Retinal pigment epithelial cell (primary cell): ENCODE data around the gene NRG3.
A peak's percentile ranks its signal among the peaks of the same experiment; 100 is the strongest.

ENCODE experiments used
- DNase-seq: peaks from one replicate; pipeline ENCODE4 v3.0.0-alpha.2; 2010; ENCODE audit warnings: low read depth
- H3K4me3 ChIP-seq: 2 replicates; pipeline ENCODE4 v1.5.1; 2011; ENCODE audit warnings: mild to moderate bottlenecking, low read length, control low read depth, moderate library complexity
- TF ChIP-seq, protein P1 (sequence below): conservative IDR thresholded peaks from 2 replicates; pipeline ENCODE4 v1.5.1; 2011; ENCODE audit warnings: low read depth, low read length, control low read depth, inconsistent platforms

NRG3 gene

DNA sequence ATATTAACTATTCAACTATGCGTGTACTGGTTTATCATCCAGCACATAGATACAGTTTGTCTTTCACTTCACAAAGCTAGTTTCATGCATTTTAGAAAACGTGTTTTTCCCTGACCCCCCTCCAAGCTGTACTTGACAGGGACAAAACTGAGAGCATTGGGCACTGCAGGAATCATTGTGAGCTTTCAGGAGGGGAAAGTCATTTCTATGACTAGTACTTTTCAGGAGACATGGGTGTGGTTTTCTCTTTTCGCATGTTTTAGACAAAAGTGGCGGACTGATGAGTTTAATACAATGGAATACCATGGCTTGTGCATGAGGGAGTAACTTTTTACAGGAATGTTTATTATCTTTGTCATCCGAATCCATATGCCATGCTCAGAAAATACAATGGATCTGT lies 42.7 kb downstream of the NRG3 start:
- TF ChIP-seq, protein P1, sequence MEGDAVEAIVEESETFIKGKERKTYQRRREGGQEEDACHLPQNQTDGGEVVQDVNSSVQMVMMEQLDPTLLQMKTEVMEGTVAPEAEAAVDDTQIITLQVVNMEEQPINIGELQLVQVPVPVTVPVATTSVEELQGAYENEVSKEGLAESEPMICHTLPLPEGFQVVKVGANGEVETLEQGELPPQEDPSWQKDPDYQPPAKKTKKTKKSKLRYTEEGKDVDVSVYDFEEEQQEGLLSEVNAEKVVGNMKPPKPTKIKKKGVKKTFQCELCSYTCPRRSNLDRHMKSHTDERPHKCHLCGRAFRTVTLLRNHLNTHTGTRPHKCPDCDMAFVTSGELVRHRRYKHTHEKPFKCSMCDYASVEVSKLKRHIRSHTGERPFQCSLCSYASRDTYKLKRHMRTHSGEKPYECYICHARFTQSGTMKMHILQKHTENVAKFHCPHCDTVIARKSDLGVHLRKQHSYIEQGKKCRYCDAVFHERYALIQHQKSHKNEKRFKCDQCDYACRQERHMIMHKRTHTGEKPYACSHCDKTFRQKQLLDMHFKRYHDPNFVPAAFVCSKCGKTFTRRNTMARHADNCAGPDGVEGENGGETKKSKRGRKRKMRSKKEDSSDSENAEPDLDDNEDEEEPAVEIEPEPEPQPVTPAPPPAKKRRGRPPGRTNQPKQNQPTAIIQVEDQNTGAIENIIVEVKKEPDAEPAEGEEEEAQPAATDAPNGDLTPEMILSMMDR = no peak
- no peak for DNase-seq
- H3K4me3 ChIP-seq = no peak overlapping the region

DNA sequence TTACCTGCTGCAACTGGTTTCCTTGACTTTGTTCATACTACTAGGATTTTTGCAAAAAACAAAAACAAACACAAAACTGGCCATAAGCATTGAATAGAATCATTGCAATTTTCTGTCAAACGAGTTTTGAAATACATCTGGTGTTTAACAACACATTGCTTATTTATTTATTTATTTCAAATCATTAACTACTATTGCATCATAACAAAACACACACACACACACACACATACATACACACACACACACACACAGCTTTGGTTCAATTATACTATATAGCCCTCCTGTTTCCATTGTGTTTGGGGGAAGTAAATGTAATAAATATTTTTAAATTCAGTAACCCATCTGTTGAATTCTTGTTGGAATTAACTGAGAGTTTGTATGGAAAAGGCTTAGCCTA lies 43.8 kb downstream of the NRG3 start:
- no peak overlapping the region for H3K4me3 ChIP-seq
- DNase-seq = no peak
- TF ChIP-seq, protein P1 = no peak

DNA sequence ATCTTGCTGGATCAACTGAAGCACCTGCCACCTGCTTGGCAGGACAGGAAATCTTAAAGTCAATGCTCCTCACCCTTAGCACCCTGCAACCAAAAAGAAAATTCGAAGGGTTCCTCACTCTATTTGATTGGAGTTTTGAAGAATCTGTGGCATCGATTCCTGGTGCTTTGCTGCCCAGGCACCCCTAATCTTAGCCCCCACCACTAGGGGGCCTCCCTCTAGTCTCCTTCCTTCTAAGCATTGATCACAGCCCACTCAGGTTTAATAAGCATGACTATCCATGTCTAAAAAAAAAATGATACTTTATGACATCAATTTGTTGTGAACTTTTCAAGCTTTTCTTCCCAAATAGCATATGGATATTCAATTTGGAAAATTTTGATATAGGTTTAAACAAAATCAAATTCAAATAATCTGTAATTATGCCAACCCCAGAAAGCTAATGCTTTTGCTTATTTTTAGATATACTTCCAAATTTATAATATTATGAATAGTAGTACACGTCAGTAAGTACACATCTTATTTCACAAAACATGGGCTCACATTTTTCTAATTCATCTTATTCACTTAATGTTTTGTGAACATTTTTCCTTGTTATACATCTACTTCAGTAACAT lies 45.3 kb downstream of the NRG3 start:
- no peak for DNase-seq
- H3K4me3 ChIP-seq = no peak overlapping the region
- TF ChIP-seq, protein P1 = peak; percentile 83

DNA sequence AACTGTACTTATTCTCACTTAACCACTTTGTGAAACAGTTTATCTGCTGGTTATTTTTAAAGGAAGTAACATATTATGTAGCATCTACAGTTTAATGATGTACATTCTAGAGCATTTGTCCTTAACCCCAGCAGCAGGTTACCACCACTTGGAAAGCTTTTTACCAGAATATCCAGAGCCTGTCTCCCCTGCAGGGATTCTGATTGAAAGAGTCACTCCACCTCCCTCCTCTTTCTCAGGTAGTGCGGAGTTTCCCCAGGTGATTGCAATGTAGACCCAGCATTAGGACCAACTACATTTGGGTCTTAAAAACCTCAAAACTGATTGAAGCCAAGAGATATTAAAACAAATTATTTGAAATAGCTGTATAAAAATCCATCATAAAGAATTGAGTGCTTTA lies 53.1 kb downstream of the NRG3 start:
- TF ChIP-seq, protein P1 = no peak
- no peak overlapping the region for H3K4me3 ChIP-seq
- no peak for DNase-seq

DNA sequence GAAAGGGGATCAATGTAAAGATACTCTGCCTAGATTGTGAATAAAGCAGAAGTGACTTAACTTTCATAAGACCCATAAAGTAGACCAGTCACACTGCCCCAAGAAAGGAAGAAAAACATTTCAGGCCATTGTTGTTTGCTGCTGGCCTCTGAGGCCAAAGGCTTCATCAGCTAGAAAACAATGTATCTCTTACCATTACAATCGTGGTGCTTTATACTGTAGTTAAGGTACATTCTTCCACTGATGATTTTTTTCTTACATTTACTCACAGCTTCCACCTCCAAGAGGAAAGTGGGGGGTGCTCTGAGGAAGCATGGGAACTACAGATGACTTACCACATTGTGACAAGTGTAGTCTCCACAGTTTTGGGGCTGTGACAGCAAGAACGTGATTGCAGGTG lies 68.6 kb downstream of the NRG3 start:
- TF ChIP-seq, protein P1 = no peak
- no peak overlapping the region for H3K4me3 ChIP-seq
- no peak for DNase-seq

DNA sequence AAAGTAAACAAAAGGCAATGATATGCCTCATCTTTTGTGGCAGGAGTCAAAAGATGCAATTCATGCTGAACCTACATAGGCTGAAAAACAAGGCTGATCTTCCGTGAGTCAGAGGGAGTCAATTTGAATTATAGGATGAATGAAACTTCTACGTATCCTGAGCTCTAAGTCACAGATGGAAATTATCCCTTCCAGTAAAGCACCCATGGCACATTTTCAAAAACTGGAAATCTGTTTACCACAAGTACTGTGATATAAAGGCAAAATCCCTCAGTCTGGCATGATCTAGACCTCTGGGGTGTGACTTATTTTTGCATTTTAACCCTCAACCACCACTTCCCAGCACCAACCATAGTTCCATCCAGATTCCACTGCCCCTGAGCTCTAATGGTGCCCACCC lies 69.6 kb downstream of the NRG3 start:
- H3K4me3 ChIP-seq = no peak overlapping the region
- no peak for DNase-seq

DNA sequence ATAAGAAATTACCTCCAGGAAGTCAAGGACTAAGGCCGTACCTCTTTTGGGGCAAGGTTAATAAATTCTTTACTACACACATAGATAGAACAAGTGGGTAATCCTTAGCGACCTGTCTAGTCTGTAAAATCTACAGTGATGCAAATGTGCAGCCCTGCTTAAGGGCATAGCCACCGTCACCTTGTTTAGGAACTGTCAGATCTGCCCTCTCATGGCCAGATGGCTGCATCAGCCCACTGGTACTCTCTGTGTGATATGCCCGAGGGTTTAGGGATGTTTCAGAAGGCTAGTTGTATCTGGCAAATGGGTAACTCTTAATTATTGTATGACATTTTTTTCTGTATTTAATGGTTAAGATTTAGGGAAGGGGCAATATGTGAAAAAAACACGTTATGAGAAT lies 74.3 kb downstream of the NRG3 start:
- no peak for DNase-seq
- TF ChIP-seq, protein P1 = no peak
- no peak overlapping the region for H3K4me3 ChIP-seq

More for the DNA sequence above, 69.6 kb downstream of the NRG3 start:
- TF ChIP-seq, protein P1 = no peak
